ENCODE results near the gene SH3RF1.

SH3RF1 gene

DNA sequence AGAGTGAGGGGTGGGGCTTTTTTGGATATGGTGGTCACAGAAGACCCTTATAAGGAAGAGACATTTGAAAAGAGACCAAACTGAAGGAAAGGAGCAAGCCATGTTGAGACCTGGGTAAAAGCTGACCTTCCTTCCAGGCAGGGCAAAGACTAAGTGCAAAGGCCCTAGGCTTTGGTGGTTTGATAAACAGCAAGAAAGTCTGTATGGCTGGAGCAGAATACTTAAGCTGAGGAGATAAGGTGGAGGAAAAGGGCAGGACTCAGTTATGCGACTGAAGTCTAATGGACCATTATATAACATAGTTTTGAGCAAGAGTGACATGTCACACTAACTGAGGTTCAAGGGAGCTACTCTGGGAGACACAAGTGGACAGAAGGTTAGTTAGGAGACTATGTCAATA is 20.0 kb downstream of the SH3RF1 start:
- DNase-seq (no peak), ATAC-seq (ENCODE audit: insufficient read depth, low read depth) (no peak)
- Histone ChIP-seq H2AFZ (ENCODE audit: low read depth, low read length) (no peak overlapping the region), H3K27ac (ENCODE audit: low read length) (no peak overlapping the region), H3K27me3 (ENCODE audit: insufficient read depth, low read length, poor library complexity) (no peaks in the 10 kb centered on the region), H3K36me3 (ENCODE audit: insufficient read depth, low read length) (no peaks in the 10 kb centered on the region), H3K4me1 (ENCODE audit: insufficient read depth, low read length) (no peaks in the 10 kb centered on the region), H3K9me3 (ENCODE audit: insufficient read depth, low read length, severe bottlenecking) (no peaks in the 10 kb centered on the region), H3K9ac (ENCODE audit: low read depth, low read length) (no peak overlapping the region), H4K20me1 (ENCODE audit: insufficient read depth, low read length) (no peaks in the 10 kb centered on the region), H3K4me3 (ENCODE audit: low read depth in 1 of 2, low read length in 2 of 2) (no peak overlapping the region), H3K4me2 (ENCODE audit: insufficient read depth, low read length) (no peak overlapping the region), H3K79me2 (ENCODE audit: insufficient read depth, low read length) (no peaks in the 10 kb centered on the region)
- TF ChIP-seq, protein P1, sequence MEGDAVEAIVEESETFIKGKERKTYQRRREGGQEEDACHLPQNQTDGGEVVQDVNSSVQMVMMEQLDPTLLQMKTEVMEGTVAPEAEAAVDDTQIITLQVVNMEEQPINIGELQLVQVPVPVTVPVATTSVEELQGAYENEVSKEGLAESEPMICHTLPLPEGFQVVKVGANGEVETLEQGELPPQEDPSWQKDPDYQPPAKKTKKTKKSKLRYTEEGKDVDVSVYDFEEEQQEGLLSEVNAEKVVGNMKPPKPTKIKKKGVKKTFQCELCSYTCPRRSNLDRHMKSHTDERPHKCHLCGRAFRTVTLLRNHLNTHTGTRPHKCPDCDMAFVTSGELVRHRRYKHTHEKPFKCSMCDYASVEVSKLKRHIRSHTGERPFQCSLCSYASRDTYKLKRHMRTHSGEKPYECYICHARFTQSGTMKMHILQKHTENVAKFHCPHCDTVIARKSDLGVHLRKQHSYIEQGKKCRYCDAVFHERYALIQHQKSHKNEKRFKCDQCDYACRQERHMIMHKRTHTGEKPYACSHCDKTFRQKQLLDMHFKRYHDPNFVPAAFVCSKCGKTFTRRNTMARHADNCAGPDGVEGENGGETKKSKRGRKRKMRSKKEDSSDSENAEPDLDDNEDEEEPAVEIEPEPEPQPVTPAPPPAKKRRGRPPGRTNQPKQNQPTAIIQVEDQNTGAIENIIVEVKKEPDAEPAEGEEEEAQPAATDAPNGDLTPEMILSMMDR (IDR thresholded peaks at IDR 0.05; ENCODE audit: borderline replicate concordance, extremely low read depth, low read length, poor library complexity, severe bottlenecking), result no peak
- no peak for TF ChIP-seq EZH2 (IDR thresholded peaks at IDR 0.05; ENCODE audit: borderline replicate concordance, low read depth, low read length, severe bottlenecking)

DNA sequence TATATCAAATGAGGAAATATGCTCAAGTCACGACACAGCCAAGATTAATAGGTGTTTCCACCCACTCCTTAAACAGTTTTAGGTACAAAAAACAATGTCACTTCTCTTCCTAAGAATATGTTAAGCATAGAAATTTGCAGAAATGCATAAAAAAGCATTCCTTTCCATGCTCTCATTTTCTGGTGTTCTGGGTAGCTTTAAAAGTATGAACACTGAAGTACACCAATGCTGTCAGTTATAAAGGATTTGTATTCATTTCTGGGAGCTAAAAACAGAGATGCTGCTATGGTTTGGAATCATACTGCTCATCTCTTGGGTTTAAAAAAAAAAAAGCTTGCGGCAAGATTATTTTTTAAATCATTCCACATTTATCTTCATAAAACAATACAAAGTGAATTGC is 20.8 kb downstream of the SH3RF1 start:
- Histone ChIP-seq H3K9ac (ENCODE audit: low read depth, low read length) (no peak overlapping the region), H3K4me2 (ENCODE audit: insufficient read depth, low read length) (no peak overlapping the region), H3K4me3 (ENCODE audit: low read depth in 1 of 2, low read length in 2 of 2) (no peak overlapping the region), H2AFZ (ENCODE audit: low read depth, low read length) (no peak overlapping the region), H4K20me1 (ENCODE audit: insufficient read depth, low read length) (no peaks in the 10 kb centered on the region), H3K27ac (ENCODE audit: low read length) (no peak overlapping the region), H3K4me1 (ENCODE audit: insufficient read depth, low read length) (no peaks in the 10 kb centered on the region), H3K79me2 (ENCODE audit: insufficient read depth, low read length) (no peaks in the 10 kb centered on the region), H3K9me3 (ENCODE audit: insufficient read depth, low read length, severe bottlenecking) (no peaks in the 10 kb centered on the region), H3K36me3 (ENCODE audit: insufficient read depth, low read length) (no peaks in the 10 kb centered on the region), H3K27me3 (ENCODE audit: insufficient read depth, low read length, poor library complexity) (no peaks in the 10 kb centered on the region)
- no peak for ATAC-seq (ENCODE audit: insufficient read depth, low read depth)
- TF ChIP-seq, protein P1 (IDR thresholded peaks at IDR 0.05; ENCODE audit: borderline replicate concordance, extremely low read depth, low read length, poor library complexity, severe bottlenecking), result no peak
- no peak for TF ChIP-seq EZH2 (IDR thresholded peaks at IDR 0.05; ENCODE audit: borderline replicate concordance, low read depth, low read length, severe bottlenecking)
- no peak for DNase-seq

DNA sequence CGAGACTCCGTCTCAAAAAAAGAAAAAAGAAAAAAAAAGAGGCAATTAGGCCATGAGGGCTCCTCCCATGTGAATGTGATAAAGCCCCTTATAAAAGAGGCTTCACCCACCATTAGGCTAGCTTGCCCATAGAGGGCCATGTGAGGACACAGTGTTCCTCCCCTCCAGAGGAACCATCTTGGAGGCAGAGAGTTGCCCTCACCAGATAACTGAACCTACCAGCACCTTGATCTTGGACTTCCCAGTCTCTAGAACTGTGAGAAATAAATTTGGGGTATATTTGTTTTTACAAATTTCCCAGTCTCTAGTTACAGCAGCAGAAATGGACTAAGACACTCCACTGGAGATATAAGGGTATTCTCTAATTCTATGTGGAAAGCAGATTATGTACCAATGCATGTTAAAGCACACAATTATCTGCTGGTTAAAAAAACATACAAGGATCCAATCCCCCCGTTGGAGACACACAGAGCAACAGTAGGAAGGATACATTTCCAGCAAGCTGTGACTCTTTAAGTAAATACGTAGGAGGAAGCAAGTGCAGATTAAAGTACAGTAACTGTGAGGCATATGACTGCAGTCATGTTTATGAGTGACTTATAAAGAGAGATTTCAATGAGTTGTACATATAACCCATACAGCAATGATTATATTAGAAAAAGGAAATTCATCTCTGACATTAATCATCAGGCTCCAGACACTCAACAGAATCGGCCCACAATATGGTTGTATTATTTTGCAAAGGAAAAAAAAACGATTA is 21.4 kb downstream of the SH3RF1 start:
- Histone ChIP-seq H3K4me1 (ENCODE audit: insufficient read depth, low read length) (no peaks in the 10 kb centered on the region), H3K9me3 (ENCODE audit: insufficient read depth, low read length, severe bottlenecking) (no peaks in the 10 kb centered on the region), H3K27me3 (ENCODE audit: insufficient read depth, low read length, poor library complexity) (no peaks in the 10 kb centered on the region), H3K4me2 (ENCODE audit: insufficient read depth, low read length) (no peak overlapping the region), H3K79me2 (ENCODE audit: insufficient read depth, low read length) (no peaks in the 10 kb centered on the region), H3K36me3 (ENCODE audit: insufficient read depth, low read length) (no peaks in the 10 kb centered on the region), H3K27ac (ENCODE audit: low read length) (no peak overlapping the region), H4K20me1 (ENCODE audit: insufficient read depth, low read length) (no peaks in the 10 kb centered on the region), H2AFZ (ENCODE audit: low read depth, low read length) (no peak overlapping the region), H3K9ac (ENCODE audit: low read depth, low read length) (no peak overlapping the region), H3K4me3 (ENCODE audit: low read depth in 1 of 2, low read length in 2 of 2) (no peak overlapping the region)
- DNase-seq (no peak), ATAC-seq (ENCODE audit: insufficient read depth, low read depth) (no peak)
- TF ChIP-seq, protein P1 (IDR thresholded peaks at IDR 0.05; ENCODE audit: borderline replicate concordance, extremely low read depth, low read length, poor library complexity, severe bottlenecking), result no peak
- TF ChIP-seq EZH2 (IDR thresholded peaks at IDR 0.05; ENCODE audit: borderline replicate concordance, low read depth, low read length, severe bottlenecking), result no peak

Data from DND-41 (cell line).